ENCODE measurements around the gene BEST2. TPM values are rescaled to one million over a fixed set of nuclear protein-coding genes. Genes with fewer than 3 reads are reported as not detected.
A peak's percentile ranks its signal among the peaks of the same experiment; 100 is the strongest.

The BEST2 gene
- total RNA-seq, 1 experiment from 2014 or later: not detected

- DNase-seq (ENCODE audit: low read depth, low spot score) (no peak), ATAC-seq (no peak)
- BruUV-seq (replicated peaks): no TSS peak
- no peak overlapping the region for H3K4me3 ChIP-seq (ENCODE audit: low read depth in 2 of 2, low read length in 2 of 2)
- no peak for TF ChIP-seq TCF7L2 (IDR thresholded peaks at IDR 0.05; ENCODE audit: low read depth, low read length)
- no peak for TF ChIP-seq SIN3A (IDR thresholded peaks at IDR 0.05; ENCODE audit: borderline replicate concordance, insufficient read depth, low read depth, low read length)
- no peak for TF ChIP-seq CTCF (IDR thresholded peaks at IDR 0.05)
- no peak for TF ChIP-seq POLR2AphosphoS5 (IDR thresholded peaks at IDR 0.05; ENCODE audit: low read depth, low read length)
- TF ChIP-seq REST (IDR thresholded peaks at IDR 0.05; ENCODE audit: insufficient read depth in 1 of 2, low read depth in 2 of 2, low read length in 1 of 2): no peak
- no peaks in the 10 kb centered on the region for H3K4me1 ChIP-seq (ENCODE audit: control insufficient read depth, insufficient read depth, low read length)
- CTCF ChIA-PET: no interaction called here
- POLR2A ChIA-PET: interaction anchor here (0.5 kb wide), 1 partner anchor 56 kb away, joined by 3 read pairs; no protein-coding TSS in a partner anchor
- in situ Hi-C loops (cut with HindIII; ENCODE audit: low pct_unique_long_range_greater_than_20kb, low sequenced_read_pairs): no loop called here
- no peaks in the 10 kb centered on the region for H3K9me3 ChIP-seq (ENCODE audit: control insufficient read depth, insufficient read depth, low read depth, low read length)
- intact Hi-C loops (cut with micrococcal nuclease; ENCODE audit: unreplicated experiment): no loop called here
- H3K27me3 ChIP-seq (ENCODE audit: control insufficient read depth, insufficient read depth, low read length): no peaks in the 10 kb centered on the region
- no peaks in the 10 kb centered on the region for H3K36me3 ChIP-seq (ENCODE audit: control insufficient read depth, insufficient read depth, low read length)
- H3K27ac ChIP-seq (ENCODE audit: low read length): no peak overlapping the region
Observed at GRCh38 chr19:12772323-12772722, 20.7 kb downstream of the BEST2 start.

- DNase-seq (ENCODE audit: low read depth, low spot score) (no peak), ATAC-seq (no peak)
- Histone ChIP-seq H3K9me3 (ENCODE audit: control insufficient read depth, insufficient read depth, low read depth, low read length) (no peaks in the 10 kb centered on the region), H3K4me1 (ENCODE audit: control insufficient read depth, insufficient read depth, low read length) (peaks cover 2% of the 10 kb centered on the region), H3K27ac (ENCODE audit: low read length) (no peak overlapping the region), H3K36me3 (ENCODE audit: control insufficient read depth, insufficient read depth, low read length) (no peaks in the 10 kb centered on the region), H3K27me3 (ENCODE audit: control insufficient read depth, insufficient read depth, low read length) (no peaks in the 10 kb centered on the region), H3K4me3 (ENCODE audit: low read depth in 2 of 2, low read length in 2 of 2) (no peak overlapping the region)
- intact Hi-C loops (cut with micrococcal nuclease; ENCODE audit: unreplicated experiment) (no loop called here), in situ Hi-C loops (cut with HindIII; ENCODE audit: low pct_unique_long_range_greater_than_20kb, low sequenced_read_pairs) (no loop called here)
- peak; percentile 57 for TF ChIP-seq CTCF (IDR thresholded peaks at IDR 0.05)
- TF ChIP-seq SIN3A (IDR thresholded peaks at IDR 0.05; ENCODE audit: borderline replicate concordance, insufficient read depth, low read depth, low read length): no peak
- CTCF ChIA-PET: interaction anchor here (0.7 to 1.4 kb wide), 4 partner anchors 14 to 22 kb away, joined by 3 to 4 read pairs (median 3); no protein-coding TSS in a partner anchor
- POLR2A ChIA-PET: interaction anchor here (0.6 kb wide), 1 partner anchor 787 kb away, joined by 3 read pairs; no protein-coding TSS in a partner anchor
- TSS peak; percentile 89 for BruUV-seq (replicated peaks)
Observed at GRCh38 chr19:12773571-12773970, 22.0 kb downstream of the BEST2 start.

Measured in Panc1 (cell line).